ENCODE results near the gene CERT1.

The CERT1 gene

DNA sequence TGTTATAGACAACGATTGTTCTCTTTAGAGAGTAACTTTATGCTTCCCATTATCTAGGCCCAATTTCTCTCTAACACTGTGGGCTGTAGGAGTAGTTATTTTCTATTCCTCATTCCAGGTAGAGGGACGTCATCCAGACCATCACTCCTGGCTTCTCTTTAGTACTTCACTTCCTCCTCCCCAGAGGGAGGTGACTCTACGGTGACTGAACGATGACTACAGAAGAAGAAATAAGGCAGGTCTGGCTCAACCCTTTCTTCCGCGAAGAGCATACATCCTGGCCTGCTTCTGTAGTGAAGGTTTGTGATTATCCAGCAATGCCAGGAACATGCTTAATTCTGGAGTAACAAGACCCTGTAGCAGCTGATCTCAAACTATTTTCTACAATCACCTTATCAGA, 123.6 kb downstream of the CERT1 start:
- no peak for DNase-seq

DNA sequence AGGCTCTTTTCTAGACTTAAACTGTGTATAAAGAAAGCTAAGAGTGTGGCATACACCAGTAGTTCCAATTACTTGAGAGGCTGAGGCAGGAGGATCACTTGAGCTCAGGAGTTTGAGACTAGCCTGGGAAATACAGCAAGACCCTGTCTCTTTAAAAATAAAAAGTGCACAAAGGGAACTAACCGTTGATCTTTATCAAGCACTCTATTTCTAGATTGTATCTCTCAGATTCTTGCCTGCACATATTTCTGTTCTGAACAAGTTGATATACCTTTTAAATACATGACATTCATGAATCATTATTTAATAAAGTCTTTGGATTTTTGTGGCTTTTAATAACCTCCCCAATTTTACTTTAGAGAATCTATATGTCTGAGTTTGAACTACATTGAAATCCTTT, 127.2 kb downstream of the CERT1 start:
- DNase-seq, result no peak

DNA sequence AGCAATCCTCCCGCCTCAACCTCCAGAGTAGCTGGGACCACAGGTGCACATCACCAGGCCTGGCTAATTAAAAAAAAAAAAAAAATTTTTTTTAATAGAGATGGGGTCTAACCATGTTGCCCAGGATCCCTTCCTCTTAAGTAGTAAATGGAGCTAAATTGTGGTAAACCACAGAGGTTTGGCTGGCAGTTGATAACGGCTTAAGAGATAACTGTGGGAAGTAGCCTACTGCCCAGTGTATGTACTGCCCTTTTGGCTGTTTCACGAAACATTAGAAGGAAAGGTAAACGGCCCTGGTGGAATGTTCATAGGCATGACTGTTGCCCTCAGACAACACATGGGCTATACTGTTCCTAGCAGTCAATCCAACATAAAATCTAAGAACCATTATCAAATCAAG, 130.0 kb downstream of the CERT1 start:
- no peak for DNase-seq

DNA sequence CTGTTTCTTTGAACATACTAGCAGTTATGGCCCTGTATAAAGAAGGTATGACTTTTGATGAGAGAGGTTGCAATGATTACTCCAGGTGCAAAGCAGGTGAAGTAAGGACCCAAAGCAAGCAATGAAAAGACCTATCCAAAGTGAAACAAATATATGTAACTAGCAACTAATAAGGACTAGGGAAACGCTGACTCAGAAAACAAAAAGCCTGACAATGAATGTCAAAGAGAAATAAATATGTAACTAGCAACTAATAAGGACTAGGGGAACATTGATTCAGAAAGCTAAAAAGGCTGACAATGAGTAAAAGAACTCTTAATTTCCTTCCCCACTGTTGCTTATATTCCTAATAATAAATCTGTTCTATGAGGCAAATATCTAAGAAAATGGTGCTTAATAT, 131.3 kb downstream of the CERT1 start:
- DNase-seq, result no peak

DNA sequence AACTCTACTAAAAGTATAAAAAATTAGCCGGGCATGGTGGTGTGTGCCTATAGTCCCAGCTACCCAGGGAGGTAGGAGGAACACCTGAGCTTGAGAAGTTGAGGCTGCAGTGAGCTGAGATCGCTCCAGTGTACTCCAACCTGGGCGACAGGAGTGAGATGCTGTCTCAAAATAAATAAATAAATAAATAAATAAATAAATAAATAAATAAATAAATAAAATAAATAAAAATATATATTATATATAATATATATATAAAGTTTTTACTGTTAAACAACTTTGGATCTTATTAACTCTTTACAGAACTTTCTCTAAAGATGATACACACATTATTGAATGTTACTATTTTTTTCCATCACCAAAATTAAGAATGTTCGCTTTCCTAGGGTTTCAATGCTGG, 136.0 kb downstream of the CERT1 start:
- no peak for DNase-seq

DNA sequence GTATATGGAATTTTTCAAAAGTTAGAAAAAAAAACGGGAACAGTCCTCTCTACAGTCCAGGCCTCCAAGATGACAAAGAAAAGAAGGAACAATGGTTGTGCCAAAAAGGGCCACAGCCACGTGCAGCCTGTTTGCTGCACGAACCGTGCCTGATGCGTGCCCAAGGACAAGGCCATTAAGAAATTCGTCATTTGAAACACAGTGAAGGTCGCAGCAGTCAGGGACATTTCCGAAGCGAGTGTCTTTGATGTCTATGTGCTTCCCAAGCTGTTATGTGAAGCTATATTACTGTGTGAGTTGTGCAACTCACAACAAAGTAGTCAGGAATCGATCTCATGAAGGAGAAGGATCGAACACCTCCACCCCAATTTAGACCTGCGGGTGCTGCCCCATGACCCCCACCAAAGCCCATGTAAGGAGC, 137.0 kb downstream of the CERT1 start:
- no peak for DNase-seq

DNA sequence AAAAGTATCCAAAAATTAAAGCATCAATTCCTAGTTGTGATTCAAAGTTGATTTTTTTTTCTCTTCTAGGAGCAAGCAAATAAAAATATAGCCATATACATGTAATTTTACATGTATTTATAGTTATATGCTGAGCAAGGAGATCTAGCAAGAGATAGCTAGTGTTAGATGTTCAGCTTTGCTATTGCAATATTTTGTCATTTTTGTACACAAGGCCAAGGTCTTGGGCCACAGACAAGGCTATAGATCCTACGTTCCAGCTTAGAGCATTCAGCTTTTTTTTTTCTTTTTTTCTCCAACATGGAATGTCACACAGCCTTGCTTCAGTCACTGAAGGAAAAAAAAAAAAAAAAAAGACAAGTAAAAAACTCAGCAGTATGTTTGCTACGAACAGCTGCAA, 137.6 kb downstream of the CERT1 start:
- DNase-seq, result no peak

DNA sequence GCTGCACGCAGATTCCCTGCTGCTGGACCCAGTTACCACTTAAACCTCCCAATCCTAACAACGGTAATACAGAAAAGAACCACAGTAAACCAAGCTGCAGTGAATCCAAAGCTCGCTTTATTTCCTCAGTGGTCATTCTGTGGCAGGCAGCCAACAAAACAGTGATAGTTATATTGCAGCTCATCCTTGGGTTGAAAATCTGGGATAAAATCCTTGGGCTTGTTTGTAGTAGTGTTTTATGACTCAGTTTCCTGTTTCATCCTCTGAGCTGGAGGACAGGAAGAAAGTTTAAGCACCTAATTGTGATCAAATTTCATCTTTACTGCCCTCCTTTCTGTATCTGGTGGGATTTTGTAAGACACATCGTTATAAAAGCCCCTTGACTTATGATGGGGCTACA, 143.0 kb downstream of the CERT1 start:
- DNase-seq, result peak; percentile 64

DNA sequence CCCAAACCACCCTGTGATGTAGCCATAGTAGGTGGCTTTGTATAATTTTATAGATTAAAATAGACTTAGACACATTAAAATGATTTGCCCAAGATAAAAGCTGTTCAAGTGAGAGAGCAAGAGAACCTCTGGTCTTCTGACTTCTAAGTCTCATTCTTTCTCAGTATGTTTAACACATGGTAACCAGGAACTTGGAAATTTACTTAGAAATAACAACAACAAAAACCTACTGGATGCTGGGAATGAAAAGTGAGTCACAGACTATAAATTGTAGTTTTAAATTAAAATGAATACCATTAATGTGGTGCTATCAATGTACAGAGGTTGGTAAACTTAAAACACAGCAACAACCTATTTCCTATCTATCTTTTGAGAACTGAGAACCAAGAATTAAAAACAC, 144.0 kb downstream of the CERT1 start:
- peak; percentile 16 for DNase-seq

DNA sequence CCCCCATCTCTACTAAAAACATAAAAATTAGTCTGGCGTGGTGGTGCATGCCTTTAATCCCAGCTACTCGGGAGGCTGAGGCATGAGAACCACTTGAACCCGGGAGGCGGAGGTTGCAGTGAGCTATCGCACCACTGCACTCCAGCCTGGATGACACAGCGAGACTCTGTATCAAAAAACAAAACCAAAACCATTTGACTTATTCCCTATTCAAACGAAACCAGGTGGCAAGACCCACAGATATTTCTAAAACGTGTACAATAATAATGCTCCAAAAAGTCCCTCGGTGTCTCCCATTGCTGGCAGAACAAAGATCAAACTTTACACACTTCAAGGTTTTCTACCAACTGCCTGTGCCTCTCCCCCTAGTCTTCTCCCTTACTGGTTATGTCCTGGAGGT, 144.6 kb downstream of the CERT1 start:
- DNase-seq, result no peak

DNA sequence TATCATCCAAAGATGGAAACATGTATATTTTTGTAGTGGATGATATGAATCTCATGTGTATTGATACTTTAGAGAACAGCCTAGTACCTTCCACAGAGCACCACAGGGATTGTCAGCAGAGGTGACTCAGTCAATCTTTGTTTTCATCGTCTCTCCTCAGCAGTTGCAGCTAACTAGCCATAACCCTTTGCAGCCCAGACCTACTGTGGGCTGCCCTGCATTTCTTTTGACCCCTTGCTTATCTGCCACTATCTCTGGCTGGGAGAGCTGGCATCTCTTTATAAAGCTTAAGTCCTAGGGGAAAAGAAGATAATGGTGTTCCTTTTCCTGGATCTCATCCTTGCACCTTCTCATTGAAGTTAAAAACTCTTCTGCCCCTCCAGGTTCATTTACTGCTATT, 145.7 kb downstream of the CERT1 start:
- DNase-seq, result no peak

DNA sequence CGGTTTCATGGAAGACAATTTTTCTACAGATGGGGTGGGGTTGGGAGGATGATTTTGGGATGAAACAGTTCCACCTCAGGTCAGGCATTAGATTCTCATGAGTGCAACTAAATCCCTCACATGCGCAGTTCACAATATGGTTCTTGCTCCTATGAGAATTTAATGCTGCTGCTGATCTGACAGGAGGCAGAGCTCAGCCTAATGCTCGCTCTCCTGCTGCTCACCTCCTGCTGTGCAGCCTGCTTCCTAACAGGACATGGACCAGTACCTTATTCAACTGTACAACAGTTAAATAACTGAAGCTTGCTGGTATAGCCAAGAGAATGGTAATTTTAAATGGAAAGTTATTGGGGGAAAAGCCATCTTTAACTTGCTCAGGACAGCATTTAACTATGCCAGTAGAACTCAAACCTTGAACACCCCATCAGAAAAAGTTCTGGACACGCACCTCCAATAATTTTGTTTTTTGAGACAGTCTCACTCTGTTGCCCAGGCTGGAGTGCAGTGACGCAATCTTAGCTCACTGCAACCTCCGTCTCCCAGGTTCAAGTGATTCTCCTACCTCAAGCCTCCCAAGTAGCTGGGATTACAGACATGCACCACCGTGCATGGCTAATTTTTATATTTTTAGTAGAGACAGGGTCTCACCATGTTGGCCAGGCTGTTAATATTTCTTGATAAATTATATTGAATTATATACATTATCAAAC, 146.7 kb downstream of the CERT1 start:
- DNase-seq, result no peak

DNA sequence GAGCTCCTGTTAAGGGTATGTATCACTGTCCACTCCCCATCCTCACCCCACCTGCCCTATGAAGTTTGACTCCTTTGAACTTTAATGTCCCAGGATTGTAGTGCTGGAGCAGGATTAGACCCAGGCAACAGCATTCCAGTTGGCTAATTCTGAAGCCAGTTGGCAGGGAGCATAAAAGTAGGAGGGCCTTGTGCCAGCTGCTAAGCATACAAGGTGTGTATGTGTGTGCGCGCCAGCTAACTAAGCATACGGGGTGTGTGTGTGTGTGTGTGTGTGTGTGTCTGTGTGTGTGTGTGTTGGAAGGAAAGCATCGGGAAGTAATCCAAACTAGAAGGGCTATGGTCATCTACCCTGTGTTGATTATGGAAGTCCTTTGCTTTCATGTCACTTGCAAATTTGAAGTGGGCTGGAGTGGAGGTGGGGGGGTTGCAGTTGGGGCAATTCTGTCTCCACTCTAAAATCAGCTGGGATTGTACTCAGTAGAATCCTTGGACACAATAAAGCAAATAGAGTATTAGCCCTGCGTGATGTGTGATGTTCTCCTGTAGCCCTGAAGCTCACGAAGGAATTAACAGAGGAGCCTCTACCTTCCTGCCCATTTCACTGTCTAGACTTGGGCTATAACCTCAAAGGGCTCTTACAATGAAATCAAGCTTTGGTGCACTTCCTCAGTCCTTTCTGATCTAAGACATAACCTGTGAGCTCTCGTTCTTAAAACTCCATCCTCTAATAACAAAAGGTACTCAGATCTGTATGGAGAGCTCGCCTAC, 147.5 kb downstream of the CERT1 start:
- DNase-seq, result no peak

DNA sequence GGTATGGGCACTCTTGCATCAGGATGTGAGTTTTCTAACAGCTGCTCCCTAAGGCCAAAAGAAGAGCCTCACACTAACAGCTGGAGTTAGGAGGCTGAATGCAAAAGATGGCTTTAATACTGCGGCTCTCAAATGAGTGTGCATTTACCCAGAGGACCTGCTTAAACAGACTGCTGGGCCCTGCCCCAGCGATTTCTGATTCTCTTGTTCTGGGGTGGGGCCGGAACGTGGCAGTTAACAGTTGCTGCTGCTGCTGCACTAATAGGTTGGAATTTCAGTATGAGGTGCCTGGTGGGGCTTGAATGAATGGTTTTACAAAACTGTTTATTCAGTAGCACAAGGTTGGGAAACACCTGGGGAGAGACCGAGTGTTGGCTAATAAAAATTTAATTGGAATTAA, 148.3 kb downstream of the CERT1 start:
- no peak for DNase-seq

DNA sequence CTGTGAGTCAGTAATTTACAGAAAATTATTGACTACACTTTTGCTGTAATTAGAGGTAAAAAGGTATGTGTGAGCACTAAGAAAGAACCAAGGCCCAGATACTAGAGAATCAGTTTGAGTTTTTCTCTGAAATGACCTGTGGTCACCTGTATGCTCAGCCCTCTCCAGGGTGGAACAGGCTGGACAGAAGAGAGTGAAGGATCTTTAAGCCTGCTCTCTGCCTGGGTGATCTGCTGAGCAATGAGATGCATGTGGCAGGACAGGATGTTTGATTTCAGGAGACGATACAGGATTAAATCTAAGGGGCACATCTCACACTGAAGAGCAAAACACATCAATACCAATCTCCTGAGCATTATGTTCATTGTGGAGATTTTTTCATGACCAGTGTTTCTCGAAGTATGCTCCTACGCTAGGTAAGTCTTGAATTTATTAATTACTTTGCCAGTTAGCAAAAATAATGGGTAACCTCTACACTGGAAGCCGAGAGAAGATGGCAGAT, 148.9 kb downstream of the CERT1 start:
- DNase-seq, result no peak

DNA sequence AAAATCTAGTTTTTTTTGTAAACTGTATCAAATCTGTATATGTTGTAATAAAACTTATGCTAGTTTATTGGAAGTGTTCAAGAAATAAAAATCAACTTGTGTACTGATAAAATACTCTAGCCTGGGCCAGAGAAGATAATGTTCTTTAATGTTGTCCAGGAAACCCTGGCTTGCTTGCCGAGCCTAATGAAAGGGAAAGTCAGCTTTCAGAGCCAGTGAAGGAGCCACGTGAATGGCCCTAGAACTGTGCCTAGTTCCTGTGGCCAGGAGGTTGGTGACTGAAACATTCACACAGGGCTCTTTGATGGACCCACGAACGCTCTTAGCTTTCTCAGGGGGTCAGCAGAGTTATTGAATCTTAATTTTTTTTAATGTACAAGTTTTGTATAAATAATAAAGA, 150.1 kb downstream of the CERT1 start:
- no peak for DNase-seq

DNA sequence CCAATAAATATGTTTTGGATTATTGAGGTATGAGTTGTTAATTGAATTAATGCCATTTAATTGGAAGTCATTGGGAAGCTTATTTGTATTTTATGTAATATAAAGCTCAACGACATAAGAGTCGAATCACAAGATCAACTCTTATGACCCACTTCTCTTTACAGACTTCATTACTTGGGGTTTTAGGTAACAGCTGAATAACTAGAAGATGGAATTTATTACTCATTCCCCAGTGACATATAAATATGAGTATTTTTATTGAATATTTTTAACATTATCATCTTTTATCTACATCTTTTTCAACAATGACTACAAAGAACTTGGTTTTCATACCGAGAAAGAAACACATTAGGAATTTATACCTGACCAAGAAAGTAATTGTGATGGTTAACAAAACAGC, 153.3 kb downstream of the CERT1 start:
- no peak for DNase-seq

DNA sequence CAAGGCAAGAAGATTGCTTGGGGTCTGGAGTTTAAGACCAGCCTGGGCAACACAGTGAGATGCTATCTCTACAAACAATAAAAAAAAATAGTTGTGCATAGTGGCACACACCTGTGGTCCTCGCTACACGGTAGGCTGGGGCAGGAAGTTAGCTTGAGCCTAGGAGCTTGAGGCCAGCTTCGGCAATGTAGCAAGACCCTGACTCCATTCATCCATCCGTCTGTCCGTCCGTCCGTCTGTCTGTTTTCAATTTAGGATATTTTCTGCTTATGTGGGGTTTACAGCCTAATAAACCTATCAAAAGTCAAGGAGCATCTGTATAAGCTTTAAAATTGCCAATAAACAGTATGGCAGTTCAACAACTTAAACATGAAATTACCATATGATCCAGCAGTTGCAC, 154.7 kb downstream of the CERT1 start:
- no peak for DNase-seq

DNA sequence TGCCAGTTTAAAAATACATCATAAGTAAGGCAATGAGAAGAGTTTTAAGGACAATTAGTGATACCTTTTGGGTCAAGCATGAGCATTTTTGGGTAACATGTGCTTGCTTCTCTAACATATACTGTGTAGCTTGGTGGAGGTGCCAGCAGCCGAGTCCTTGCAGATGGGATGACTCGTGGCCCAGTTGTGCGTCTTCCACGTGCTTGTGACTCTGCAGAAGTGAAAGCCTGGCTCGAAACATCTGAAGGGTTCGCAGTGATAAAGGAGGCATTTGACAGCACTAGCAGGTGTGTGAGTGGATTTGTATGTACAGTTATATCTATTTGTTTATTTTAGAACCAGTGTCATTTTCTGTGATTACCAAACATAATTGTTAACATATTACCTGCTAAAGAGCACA, 156.2 kb downstream of the CERT1 start:
- no peak for DNase-seq

DNA sequence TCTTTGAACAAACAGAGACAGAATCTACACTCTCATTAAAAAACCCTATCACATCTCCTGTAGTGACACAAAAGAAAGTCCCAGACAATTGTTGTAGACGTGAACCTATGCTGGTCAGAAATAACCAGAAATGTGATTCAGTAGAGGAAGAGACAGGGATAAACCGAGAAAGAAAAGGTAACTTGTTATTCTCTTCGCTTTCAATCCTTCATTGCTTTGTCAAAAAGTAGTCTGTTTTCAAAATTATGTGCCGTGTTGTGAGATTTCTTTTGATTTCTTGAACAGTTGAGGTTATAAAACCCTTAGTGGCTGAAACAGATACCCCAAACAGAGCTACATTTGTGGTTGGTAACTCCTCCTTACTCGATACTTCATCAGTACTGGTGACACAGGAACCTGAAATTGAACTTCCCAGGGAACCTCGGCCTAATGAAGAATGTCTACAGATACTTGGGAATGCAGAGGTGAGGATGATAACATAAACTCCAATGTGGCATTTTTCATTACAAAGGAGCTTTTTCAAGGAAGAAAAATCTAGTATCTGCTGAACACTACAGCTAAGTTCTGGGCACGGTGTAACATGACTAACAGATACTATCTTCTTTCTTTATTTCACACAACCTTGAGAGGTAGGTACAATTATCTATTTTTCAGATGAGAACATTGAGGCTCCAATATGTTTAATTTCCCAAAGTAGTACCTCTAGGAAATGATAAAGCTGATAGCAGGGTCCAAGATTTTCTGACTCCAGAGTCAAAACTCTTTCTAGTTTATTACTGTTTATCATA, 160.1 kb downstream of the CERT1 start:
- DNase-seq, result no peak

DNA sequence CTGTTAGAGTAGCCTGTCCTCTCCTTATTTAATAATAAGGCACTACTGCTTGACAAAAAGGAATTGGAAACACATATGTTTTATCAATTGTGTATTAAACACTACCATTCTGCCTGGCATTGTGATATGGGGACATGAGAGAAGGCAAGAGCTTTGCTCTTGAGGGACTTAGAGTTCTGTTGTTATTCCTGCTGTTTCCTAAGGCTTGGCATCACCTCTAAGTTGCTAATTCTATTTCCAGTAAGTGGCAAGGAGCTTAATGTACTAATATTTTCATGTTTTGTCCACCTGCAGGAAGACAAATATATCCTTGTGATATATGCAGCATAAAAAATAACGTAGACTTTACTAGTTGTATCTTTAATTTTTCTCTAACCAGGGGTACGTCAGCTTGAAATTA, 161.8 kb downstream of the CERT1 start:
- DNase-seq, result no peak

DNA sequence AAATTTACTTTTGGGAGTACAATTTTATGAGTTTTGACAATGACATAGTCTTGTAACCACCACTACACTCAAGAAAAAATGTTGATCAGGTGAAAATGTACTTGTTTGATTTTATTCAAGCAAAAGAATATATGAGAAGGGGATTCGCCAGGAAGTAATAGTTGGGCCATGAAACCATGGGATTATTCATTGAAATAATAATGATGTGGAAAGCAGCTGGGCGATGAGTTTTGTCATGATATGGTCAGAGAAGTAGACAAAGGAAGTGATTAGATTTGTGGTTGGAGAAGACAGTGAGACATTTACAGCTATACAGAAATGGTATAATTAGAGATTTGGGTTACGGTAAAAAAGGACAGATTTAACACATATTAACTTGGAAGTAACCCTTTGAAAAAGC, 163.2 kb downstream of the CERT1 start:
- DNase-seq, result peak; percentile 42

DNA sequence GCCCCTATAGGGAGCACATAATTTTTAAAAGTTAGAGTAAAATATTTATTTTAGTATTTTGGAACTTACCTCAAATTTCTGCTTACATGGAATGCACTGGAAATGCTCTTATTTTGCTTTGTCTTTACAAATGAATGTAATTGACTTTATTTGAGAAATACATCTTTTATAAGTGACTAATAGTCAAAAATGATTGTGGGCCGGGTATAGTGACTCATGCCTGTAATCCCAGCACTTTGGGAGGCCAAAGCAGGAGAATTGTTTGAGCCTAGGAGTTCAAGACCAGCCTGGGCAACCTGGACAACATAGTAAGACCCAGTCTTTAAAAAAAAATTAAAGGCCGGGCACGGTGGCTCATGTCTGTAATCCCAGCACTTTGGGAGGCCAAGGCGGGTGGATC, 168.6 kb downstream of the CERT1 start:
- peak; percentile 42 for DNase-seq

DNA sequence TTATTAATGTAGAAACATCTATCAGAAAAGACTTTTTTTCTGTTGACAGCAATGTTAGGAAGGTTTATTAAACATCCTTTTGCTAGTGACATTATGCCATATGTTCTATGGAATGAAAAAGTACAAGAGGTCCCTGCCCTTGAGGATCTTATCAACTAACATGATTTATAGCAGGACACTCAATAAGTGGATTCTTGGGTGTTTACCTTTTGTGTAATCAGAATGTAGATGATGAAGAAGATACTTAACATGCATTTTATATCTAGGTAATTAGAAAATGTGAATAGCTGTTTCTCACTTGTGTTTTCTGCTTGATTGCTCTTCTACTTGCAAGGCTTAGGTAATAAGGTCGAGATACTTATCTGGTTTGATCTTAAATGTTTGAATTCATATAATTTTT, 169.5 kb downstream of the CERT1 start:
- DNase-seq, result no peak

All from EL (cell line).